ENCODE data around the gene ARHGAP24.

DNA sequence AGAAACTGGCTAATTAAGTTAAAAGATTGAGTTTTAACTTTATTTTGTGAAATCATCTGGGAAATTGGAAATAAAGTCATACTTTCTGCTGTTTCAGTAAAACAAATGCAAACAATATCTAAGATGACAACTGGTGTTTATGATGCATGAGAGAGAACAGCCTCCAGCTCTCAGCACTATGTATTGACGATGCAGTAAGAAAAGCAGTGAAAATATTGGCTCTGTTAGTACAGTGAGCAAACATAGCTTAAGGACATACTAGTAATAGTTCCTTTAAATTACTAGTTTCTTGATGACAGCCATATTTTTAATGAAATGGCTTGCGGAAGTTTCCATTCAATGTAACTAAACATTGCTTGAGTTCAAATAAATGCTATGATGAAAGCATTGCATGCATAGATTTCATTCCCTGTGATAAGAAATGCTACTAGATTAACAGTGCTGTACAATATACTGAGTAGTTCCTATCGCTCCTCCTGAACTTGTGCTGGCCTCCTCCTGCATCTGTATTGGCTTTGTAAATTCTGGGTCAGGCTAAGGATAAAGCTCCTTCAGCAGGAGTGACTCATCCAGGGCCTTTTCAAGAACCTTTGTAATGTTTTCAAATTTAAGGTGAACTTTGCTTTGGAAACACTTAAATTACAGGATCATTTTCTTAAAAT lies 11.6 kb downstream of the ARHGAP24 start:
- TF ChIP-seq, protein P1, sequence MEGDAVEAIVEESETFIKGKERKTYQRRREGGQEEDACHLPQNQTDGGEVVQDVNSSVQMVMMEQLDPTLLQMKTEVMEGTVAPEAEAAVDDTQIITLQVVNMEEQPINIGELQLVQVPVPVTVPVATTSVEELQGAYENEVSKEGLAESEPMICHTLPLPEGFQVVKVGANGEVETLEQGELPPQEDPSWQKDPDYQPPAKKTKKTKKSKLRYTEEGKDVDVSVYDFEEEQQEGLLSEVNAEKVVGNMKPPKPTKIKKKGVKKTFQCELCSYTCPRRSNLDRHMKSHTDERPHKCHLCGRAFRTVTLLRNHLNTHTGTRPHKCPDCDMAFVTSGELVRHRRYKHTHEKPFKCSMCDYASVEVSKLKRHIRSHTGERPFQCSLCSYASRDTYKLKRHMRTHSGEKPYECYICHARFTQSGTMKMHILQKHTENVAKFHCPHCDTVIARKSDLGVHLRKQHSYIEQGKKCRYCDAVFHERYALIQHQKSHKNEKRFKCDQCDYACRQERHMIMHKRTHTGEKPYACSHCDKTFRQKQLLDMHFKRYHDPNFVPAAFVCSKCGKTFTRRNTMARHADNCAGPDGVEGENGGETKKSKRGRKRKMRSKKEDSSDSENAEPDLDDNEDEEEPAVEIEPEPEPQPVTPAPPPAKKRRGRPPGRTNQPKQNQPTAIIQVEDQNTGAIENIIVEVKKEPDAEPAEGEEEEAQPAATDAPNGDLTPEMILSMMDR (IDR thresholded peaks at IDR 0.05; ENCODE audit: poor library complexity): no peak
- TF ChIP-seq EZH2 (IDR thresholded peaks at IDR 0.05; ENCODE audit: borderline replicate concordance): no peak
- no peak for TF ChIP-seq EZH2phosphoT487 (IDR thresholded peaks at IDR 0.05; ENCODE audit: low read depth, severe bottlenecking, unreplicated experiment)
